Liver (tissue), 9 donors: ENCODE measurements around the gene ARRDC1. TPM values are rescaled to one million over a fixed set of nuclear protein-coding genes. Genes with fewer than 3 reads are reported as not detected.

Experiments used
- DNase-seq: peaks from one replicate; pipeline ENCODE4 v3.0.0-alpha.2; 2017; ENCODE audit warnings: low spot score
- H3K27ac ChIP-seq, 2 donors: one replicate each; pipeline ENCODE4 v1.7.0; 2013; ENCODE audit warnings: inconsistent platforms in 2 of 2, low read length in 2 of 2, control low read depth in 1 of 2, low read depth in 1 of 2, mild to moderate bottlenecking in 1 of 2
- H3K27me3 ChIP-seq, 4 donors: one replicate each; pipeline versions ENCODE4 v1.6.1 to v1.7.0; 2013; ENCODE audit warnings: low read length in 3 of 4, inconsistent platforms in 1 of 4, mild to moderate bottlenecking in 1 of 4, moderate library complexity in 1 of 4; ENCODE audit not compliant: control insufficient read depth in 4 of 4, insufficient read depth in 4 of 4
- H3K36me3 ChIP-seq, 4 donors: one replicate each; pipeline versions ENCODE4 v1.6.1 to v1.7.0; 2013; ENCODE audit warnings: low read length in 3 of 4, mild to moderate bottlenecking in 3 of 4, low read depth in 1 of 4, moderate library complexity in 1 of 4; ENCODE audit not compliant: control insufficient read depth in 4 of 4, insufficient read depth in 3 of 4
- H3K4me1 ChIP-seq, 4 donors: one replicate each; pipeline versions ENCODE4 v1.6.1 to v1.7.0; 2013; ENCODE audit warnings: low read length in 3 of 4, mild to moderate bottlenecking in 3 of 4, moderate library complexity in 1 of 4; ENCODE audit not compliant: control insufficient read depth in 4 of 4, insufficient read depth in 4 of 4
- H3K4me3 ChIP-seq, 3 donors: one replicate each; pipeline versions ENCODE4 v1.6.1 to v1.7.0; 2013; ENCODE audit warnings: low read length in 3 of 3, control low read depth in 1 of 3, low read depth in 1 of 3, mild to moderate bottlenecking in 1 of 3
- H3K9ac ChIP-seq, 2 donors: one replicate each; pipeline ENCODE4 v1.7.0; 2013; ENCODE audit warnings: low read length in 2 of 2, mild to moderate bottlenecking in 2 of 2, moderate library complexity in 2 of 2, control low read depth in 1 of 2, low read depth in 1 of 2
- H3K9me3 ChIP-seq, 4 donors: one replicate each; pipeline versions ENCODE4 v1.6.1 to v1.7.0; 2013; ENCODE audit warnings: low read length in 3 of 4; ENCODE audit not compliant: control insufficient read depth in 4 of 4
- EGR1 ChIP-seq, 2 donors: IDR thresholded peaks; 2 replicates each; pipeline ENCODE4 v1.6.1; 2016 to 2018; ENCODE audit warnings: antibody characterized with exemption in 2 of 2, low read depth in 2 of 2
- FOXA1 ChIP-seq: IDR thresholded peaks from 2 replicates; pipeline ENCODE4 v1.6.1; 2016; ENCODE audit warnings: antibody characterized with exemption
- FOXA2 ChIP-seq: IDR thresholded peaks from 2 replicates; pipeline ENCODE4 v1.6.1; 2016; ENCODE audit warnings: antibody characterized with exemption
- GABPA ChIP-seq, 2 donors: IDR thresholded peaks in 1 of 2; conservative IDR thresholded peaks in 1 of 2; 2 replicates each; pipeline ENCODE4 v1.6.1; 2016; ENCODE audit warnings: antibody characterized with exemption in 2 of 2, mild to moderate bottlenecking in 1 of 2, moderate library complexity in 1 of 2
- HNF4A ChIP-seq, 2 donors: conservative IDR thresholded peaks; 2 replicates each; pipeline ENCODE4 v1.6.1; 2016; ENCODE audit warnings: antibody characterized with exemption in 2 of 2, mild to moderate bottlenecking in 2 of 2
- HNF4G ChIP-seq: IDR thresholded peaks from 2 replicates; pipeline ENCODE4 v1.6.1; 2016; ENCODE audit warnings: antibody characterized with exemption
- JUND ChIP-seq, 2 donors: IDR thresholded peaks; 2 replicates each; pipeline ENCODE4 v1.6.1; 2016; ENCODE audit warnings: antibody characterized with exemption in 2 of 2
- NR2F2 ChIP-seq: IDR thresholded peaks from 2 replicates; pipeline ENCODE4 v1.6.1; 2016; ENCODE audit warnings: antibody characterized with exemption
- RAD21 ChIP-seq, 2 donors: IDR thresholded peaks; 2 replicates each; pipeline ENCODE4 v1.6.1; 2016; ENCODE audit warnings: antibody characterized with exemption in 2 of 2, mild to moderate bottlenecking in 2 of 2
- RXRA ChIP-seq, 2 donors: IDR thresholded peaks; 2 replicates each; pipeline ENCODE4 v1.6.1; 2017 to 2018; ENCODE audit warnings: antibody characterized with exemption in 2 of 2, mild to moderate bottlenecking in 1 of 2
- SP1 ChIP-seq: IDR thresholded peaks from 2 replicates; pipeline ENCODE4 v1.6.1; 2018; ENCODE audit warnings: antibody characterized with exemption, mild to moderate bottlenecking
- TAF1 ChIP-seq: conservative IDR thresholded peaks from 2 replicates; pipeline ENCODE4 v1.6.1; 2016; ENCODE audit warnings: antibody characterized with exemption, mild to moderate bottlenecking
- YY1 ChIP-seq: IDR thresholded peaks from 2 replicates; pipeline ENCODE4 v1.6.1; 2016; ENCODE audit warnings: antibody characterized with exemption, mild to moderate bottlenecking
- WGBS: extraction: QIAGEN DNeasy Blood & Tissue Kit; methylation state at CpG from one replicate; pipeline ENCODE4 v1.1.7; 2013; 5-methylcytosine and 5-hydroxymethylcytosine counted together
- polyA plus RNA-seq, 2 donors: library from polyadenylated mRNA; stranded (reverse) in 1 of 2; unstranded in 1 of 2; fragments of 200-250 nt in 1 of 2; fragments of >200 nt in 1 of 2; fragmentation: Nextera tagmentation in 1 of 2; extraction: Ambion mirVana in 1 of 2; gene quantifications; one replicate each; pipeline versions ENCODE4 v1.2.1 to v1.2.3, GENCODE V29; 2013 to 2015
- total RNA-seq, 2 donors: library from RNA; depleted of rRNA; stranded (reverse); fragments of >200 nt; gene quantifications; one replicate each; pipeline ENCODE4 v1.2.3, GENCODE V29; 2014
- TF ChIP-seq, protein P1 (sequence below): IDR thresholded peaks from 2 replicates; pipeline ENCODE4 v1.6.1; 2016; ENCODE audit warnings: antibody characterized with exemption
- TF ChIP-seq, protein P2 (sequence below): IDR thresholded peaks from 2 replicates; pipeline ENCODE4 v1.6.1; 2016; ENCODE audit warnings: antibody characterized with exemption
- TF ChIP-seq, protein P3 (sequence below): fragments of 150-350 bp; IDR thresholded peaks from 2 replicates; pipeline ENCODE4 v1.5.1; 2017; ENCODE audit warnings: improper control_type of control experiment, low read depth, low read length; ENCODE audit not compliant: missing input control
- TF ChIP-seq, protein P4 (sequence below): IDR thresholded peaks from 2 replicates; pipeline ENCODE4 v1.6.1; 2016; ENCODE audit warnings: antibody characterized with exemption
- TF ChIP-seq, protein P5 (sequence below): IDR thresholded peaks from 2 replicates; pipeline ENCODE4 v1.6.1; 2016; ENCODE audit warnings: antibody characterized with exemption, mild to moderate bottlenecking
- donor health status: healthy.
- donor health status: healthy.
- donor health status: healthy.
- donor health status: healthy.
- donor health status: healthy.

ARRDC1 gene
- total and polyA plus RNA-seq, 4 donors: 9.8 to 31.6 (median 23.4) TPM

DNA sequence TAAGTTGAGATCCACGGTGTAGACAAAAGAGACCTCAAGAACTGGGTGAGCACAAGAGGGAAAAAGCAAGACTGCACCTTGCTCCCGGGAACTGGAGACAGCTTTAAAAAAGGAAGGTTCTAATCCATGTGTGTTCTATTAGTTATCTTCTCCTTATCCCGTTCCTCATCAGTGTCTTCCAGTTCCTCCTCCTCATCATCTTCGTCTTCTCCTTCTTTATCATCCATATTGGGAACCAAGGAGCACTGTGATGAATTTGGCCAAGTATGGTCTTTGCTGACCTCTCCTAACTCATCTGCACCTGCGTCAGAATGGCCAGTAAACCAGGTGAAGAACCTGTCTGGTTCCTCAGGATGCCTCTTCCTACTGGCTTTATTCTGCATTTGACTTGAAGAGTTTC, 35.4 kb downstream of the ARRDC1 start:
- Histone ChIP-seq H3K9ac (no peak overlapping the region), H3K9me3 (no peaks in the 10 kb centered on the region), H3K27ac (no peak overlapping the region), H3K4me3 (no peak overlapping the region), H3K27me3 (no peaks in the 10 kb centered on the region), H3K36me3 (peaks cover 0 to 2% (median 0%) of the 10 kb centered on the region in 4 donors), H3K4me1 (peaks cover 0 to 16% (median 3%) of the 10 kb centered on the region in 4 donors)
- no peak for DNase-seq
- WGBS: 93% methylated on average over 5 of the region's 5 CpGs
- TF ChIP-seq, protein P1, sequence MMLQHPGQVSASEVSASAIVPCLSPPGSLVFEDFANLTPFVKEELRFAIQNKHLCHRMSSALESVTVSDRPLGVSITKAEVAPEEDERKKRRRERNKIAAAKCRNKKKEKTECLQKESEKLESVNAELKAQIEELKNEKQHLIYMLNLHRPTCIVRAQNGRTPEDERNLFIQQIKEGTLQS: no peak
- no peak for TF ChIP-seq EGR1 (IDR thresholded peaks at IDR 0.05; ENCODE audit: low read depth in 2 of 2)
- TF ChIP-seq, protein P2, sequence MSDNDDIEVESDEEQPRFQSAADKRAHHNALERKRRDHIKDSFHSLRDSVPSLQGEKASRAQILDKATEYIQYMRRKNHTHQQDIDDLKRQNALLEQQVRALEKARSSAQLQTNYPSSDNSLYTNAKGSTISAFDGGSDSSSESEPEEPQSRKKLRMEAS: no peak
- no peak for TF ChIP-seq YY1
- no peak for TF ChIP-seq NR2F2
- no peak for TF ChIP-seq FOXA2
- TF ChIP-seq, protein P3, sequence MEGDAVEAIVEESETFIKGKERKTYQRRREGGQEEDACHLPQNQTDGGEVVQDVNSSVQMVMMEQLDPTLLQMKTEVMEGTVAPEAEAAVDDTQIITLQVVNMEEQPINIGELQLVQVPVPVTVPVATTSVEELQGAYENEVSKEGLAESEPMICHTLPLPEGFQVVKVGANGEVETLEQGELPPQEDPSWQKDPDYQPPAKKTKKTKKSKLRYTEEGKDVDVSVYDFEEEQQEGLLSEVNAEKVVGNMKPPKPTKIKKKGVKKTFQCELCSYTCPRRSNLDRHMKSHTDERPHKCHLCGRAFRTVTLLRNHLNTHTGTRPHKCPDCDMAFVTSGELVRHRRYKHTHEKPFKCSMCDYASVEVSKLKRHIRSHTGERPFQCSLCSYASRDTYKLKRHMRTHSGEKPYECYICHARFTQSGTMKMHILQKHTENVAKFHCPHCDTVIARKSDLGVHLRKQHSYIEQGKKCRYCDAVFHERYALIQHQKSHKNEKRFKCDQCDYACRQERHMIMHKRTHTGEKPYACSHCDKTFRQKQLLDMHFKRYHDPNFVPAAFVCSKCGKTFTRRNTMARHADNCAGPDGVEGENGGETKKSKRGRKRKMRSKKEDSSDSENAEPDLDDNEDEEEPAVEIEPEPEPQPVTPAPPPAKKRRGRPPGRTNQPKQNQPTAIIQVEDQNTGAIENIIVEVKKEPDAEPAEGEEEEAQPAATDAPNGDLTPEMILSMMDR: no peak
- TF ChIP-seq RAD21 (IDR thresholded peaks at IDR 0.05): no peak
- no peak for TF ChIP-seq JUND (IDR thresholded peaks at IDR 0.05)
- TF ChIP-seq, protein P4, sequence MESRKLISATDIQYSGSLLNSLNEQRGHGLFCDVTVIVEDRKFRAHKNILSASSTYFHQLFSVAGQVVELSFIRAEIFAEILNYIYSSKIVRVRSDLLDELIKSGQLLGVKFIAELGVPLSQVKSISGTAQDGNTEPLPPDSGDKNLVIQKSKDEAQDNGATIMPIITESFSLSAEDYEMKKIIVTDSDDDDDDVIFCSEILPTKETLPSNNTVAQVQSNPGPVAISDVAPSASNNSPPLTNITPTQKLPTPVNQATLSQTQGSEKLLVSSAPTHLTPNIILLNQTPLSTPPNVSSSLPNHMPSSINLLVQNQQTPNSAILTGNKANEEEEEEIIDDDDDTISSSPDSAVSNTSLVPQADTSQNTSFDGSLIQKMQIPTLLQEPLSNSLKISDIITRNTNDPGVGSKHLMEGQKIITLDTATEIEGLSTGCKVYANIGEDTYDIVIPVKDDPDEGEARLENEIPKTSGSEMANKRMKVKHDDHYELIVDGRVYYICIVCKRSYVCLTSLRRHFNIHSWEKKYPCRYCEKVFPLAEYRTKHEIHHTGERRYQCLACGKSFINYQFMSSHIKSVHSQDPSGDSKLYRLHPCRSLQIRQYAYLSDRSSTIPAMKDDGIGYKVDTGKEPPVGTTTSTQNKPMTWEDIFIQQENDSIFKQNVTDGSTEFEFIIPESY: no peak

DNA sequence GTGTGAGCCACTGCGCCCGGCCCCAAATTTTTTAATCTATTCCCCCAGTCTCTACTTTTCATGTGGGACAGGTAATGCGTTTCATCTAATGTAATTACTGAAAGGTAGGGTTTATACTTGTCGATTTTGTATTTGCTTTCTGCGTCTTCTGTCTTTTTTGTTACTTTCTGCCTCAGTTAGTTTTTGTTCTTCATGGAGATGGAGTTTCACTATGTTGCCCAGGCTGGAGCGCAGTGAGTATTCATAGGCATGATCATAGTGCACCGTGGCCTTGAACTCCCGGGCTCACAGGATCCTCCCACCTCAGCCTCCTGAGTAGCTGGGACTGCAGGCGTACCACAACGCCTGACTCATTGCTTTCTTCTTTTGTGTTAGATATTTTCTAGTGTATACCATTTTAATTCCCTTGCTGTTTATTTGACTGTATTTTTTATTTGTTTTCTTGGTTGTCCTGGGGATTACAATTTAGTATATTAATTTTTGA, 36.7 kb downstream of the ARRDC1 start:
- Histone ChIP-seq H3K36me3 (peaks cover 0 to 2% (median 1%) of the 10 kb centered on the region in 4 donors), H3K27ac (no peak overlapping the region), H3K27me3 (no peaks in the 10 kb centered on the region), H3K4me3 (no peak overlapping the region), H3K9me3 (no peaks in the 10 kb centered on the region), H3K4me1 (peaks cover 0 to 16% (median 3%) of the 10 kb centered on the region in 4 donors), H3K9ac (no peak overlapping the region)
- WGBS: 97% methylated on average over 10 of the region's 10 CpGs
- no peak for TF ChIP-seq GABPA (IDR thresholded peaks at IDR 0.05 in 1 of 2, conservative IDR thresholded peaks at IDR 0.05 in 1 of 2)
- TF ChIP-seq, protein P2: no peak
- TF ChIP-seq FOXA2: no peak
- no peak for TF ChIP-seq RXRA (IDR thresholded peaks at IDR 0.05)
- TF ChIP-seq HNF4G: no peak
- no peak for TF ChIP-seq TAF1
- TF ChIP-seq, protein P5, sequence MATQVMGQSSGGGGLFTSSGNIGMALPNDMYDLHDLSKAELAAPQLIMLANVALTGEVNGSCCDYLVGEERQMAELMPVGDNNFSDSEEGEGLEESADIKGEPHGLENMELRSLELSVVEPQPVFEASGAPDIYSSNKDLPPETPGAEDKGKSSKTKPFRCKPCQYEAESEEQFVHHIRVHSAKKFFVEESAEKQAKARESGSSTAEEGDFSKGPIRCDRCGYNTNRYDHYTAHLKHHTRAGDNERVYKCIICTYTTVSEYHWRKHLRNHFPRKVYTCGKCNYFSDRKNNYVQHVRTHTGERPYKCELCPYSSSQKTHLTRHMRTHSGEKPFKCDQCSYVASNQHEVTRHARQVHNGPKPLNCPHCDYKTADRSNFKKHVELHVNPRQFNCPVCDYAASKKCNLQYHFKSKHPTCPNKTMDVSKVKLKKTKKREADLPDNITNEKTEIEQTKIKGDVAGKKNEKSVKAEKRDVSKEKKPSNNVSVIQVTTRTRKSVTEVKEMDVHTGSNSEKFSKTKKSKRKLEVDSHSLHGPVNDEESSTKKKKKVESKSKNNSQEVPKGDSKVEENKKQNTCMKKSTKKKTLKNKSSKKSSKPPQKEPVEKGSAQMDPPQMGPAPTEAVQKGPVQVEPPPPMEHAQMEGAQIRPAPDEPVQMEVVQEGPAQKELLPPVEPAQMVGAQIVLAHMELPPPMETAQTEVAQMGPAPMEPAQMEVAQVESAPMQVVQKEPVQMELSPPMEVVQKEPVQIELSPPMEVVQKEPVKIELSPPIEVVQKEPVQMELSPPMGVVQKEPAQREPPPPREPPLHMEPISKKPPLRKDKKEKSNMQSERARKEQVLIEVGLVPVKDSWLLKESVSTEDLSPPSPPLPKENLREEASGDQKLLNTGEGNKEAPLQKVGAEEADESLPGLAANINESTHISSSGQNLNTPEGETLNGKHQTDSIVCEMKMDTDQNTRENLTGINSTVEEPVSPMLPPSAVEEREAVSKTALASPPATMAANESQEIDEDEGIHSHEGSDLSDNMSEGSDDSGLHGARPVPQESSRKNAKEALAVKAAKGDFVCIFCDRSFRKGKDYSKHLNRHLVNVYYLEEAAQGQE: no peak
- TF ChIP-seq EGR1 (IDR thresholded peaks at IDR 0.05; ENCODE audit: low read depth in 2 of 2): no peak
- TF ChIP-seq YY1: no peak
- no peak for TF ChIP-seq FOXA1
- TF ChIP-seq HNF4A (conservative IDR thresholded peaks at IDR 0.05): no peak
- TF ChIP-seq RAD21 (IDR thresholded peaks at IDR 0.05): no peak
- no peak for TF ChIP-seq SP1
- TF ChIP-seq, protein P4: no peak
- no peak for TF ChIP-seq JUND (IDR thresholded peaks at IDR 0.05)
- no peak for DNase-seq
